Neural cell (in vitro differentiated cells): ENCODE measurements around the gene ERBB4. TPM values are rescaled to one million over a fixed set of nuclear protein-coding genes. Genes with fewer than 3 reads are reported as not detected.

Source experiments
- H2AFZ ChIP-seq: fragments of 200-600, 300-800 bp; sonication (generic), shearing (Covaris generic); 2 replicates; pipeline ENCODE4 v1.6.0; 2014; ENCODE audit warnings: low read depth, mild to moderate bottlenecking, antibody characterized with exemption, low read length, moderate library complexity
- H3F3A ChIP-seq: fragments of 200-600 bp; shearing (Covaris generic); 2 replicates; pipeline ENCODE4 v1.6.1; 2016; ENCODE audit warnings: mild to moderate bottlenecking, moderate library complexity, mixed read lengths, antibody characterized with exemption, low read length; ENCODE audit not compliant: insufficient read depth, poor library complexity, severe bottlenecking
- H3K27ac ChIP-seq: fragments of 200-600, 300-800 bp; sonication (generic), shearing (Covaris generic); 2 replicates; pipeline ENCODE4 v1.5.1; 2014; ENCODE audit warnings: mild to moderate bottlenecking, low read length, moderate library complexity
- H3K27me3 ChIP-seq: fragments of 300-800, 200-600 bp; sonication (generic), shearing (Covaris generic); 2 replicates; pipeline ENCODE4 v1.6.0; 2014; ENCODE audit warnings: mild to moderate bottlenecking, low read depth, low read length, moderate library complexity; ENCODE audit not compliant: insufficient read depth
- H3K36me3 ChIP-seq: fragments of 300-800, 200-600 bp; sonication (generic), shearing (Covaris generic); 2 replicates; pipeline ENCODE4 v1.5.1; 2014; ENCODE audit warnings: mild to moderate bottlenecking, antibody characterized with exemption, low read length, moderate library complexity; ENCODE audit not compliant: insufficient read depth
- H3K4me2 ChIP-seq: fragments of 300-800, 200-600 bp; sonication (generic), shearing (Covaris generic); 2 replicates; pipeline ENCODE4 v1.6.0; 2014; ENCODE audit warnings: mild to moderate bottlenecking, low read length
- H3K4me3 ChIP-seq: fragments of 300-800, 200-600 bp; sonication (generic), shearing (Covaris generic); 2 replicates; pipeline ENCODE4 v1.5.1; 2014; ENCODE audit warnings: mild to moderate bottlenecking, low read length, moderate library complexity
- H3K79me2 ChIP-seq: fragments of 200-600 bp; shearing (Covaris generic); replicated peaks from 2 replicates; pipeline ENCODE4 v1.6.0; 2014; ENCODE audit warnings: mild to moderate bottlenecking, low read length, moderate library complexity; ENCODE audit not compliant: insufficient read depth
- H3K9ac ChIP-seq: fragments of 300-800, 200-600 bp; sonication (generic), shearing (Covaris generic); 2 replicates; pipeline ENCODE4 v1.6.1; 2016; ENCODE audit warnings: mild to moderate bottlenecking, low read length, mixed read lengths
- H3K9me2 ChIP-seq: fragments of 200-600 bp; shearing (Covaris generic); 2 replicates; pipeline ENCODE4 v1.6.1; 2016; ENCODE audit warnings: mild to moderate bottlenecking, low read length, mixed read lengths; ENCODE audit not compliant: insufficient read depth
- H3K9me3 ChIP-seq: fragments of 200-600, 300-800 bp; sonication (generic), shearing (Covaris generic); 2 replicates; pipeline ENCODE4 v1.6.1; 2016; ENCODE audit warnings: mild to moderate bottlenecking, mixed run types, low read length, moderate library complexity, mixed read lengths
- H4K20me1 ChIP-seq: fragments of 200-600 bp; shearing (Covaris generic); 2 replicates; pipeline ENCODE4 v1.6.1; 2016; ENCODE audit warnings: mild to moderate bottlenecking, mixed run types; ENCODE audit not compliant: insufficient read depth
- CTCF ChIP-seq: fragments of 450-650 bp; IDR thresholded peaks from 2 replicates; pipeline ENCODE4 v1.5.1; 2014; ENCODE audit warnings: antibody characterized with exemption, mild to moderate bottlenecking, moderate library complexity; ENCODE audit not compliant: poor library complexity, severe bottlenecking
- EP300 ChIP-seq: fragments of 450-650 bp; conservative IDR thresholded peaks from 2 replicates; pipeline ENCODE4 v1.6.1; 2014; ENCODE audit warnings: antibody characterized with exemption, mild to moderate bottlenecking, moderate library complexity; ENCODE audit not compliant: poor library complexity, severe bottlenecking
- EZH2 ChIP-seq: fragments of 200-600, 300-800 bp; shearing (Covaris generic), sonication (generic); IDR thresholded peaks from 2 replicates; pipeline ENCODE4 v1.6.1; 2014; ENCODE audit warnings: antibody characterized with exemption, low read length, borderline replicate concordance, mild to moderate bottlenecking; ENCODE audit not compliant: insufficient read depth, poor library complexity, severe bottlenecking
- MXI1 ChIP-seq: fragments of 450-650 bp; conservative IDR thresholded peaks from 2 replicates; pipeline ENCODE4 v1.6.1; 2014; ENCODE audit warnings: antibody characterized with exemption, mild to moderate bottlenecking; ENCODE audit not compliant: poor library complexity, severe bottlenecking
- POLR2AphosphoS5 ChIP-seq: IDR thresholded peaks from 2 replicates; pipeline ENCODE4 v1.6.1; 2012
- RAD21 ChIP-seq: fragments of 450-650 bp; conservative IDR thresholded peaks from 2 replicates; pipeline ENCODE4 v1.6.1; 2014; ENCODE audit warnings: antibody characterized with exemption, mild to moderate bottlenecking, moderate library complexity
- REST ChIP-seq: IDR thresholded peaks from 2 replicates; pipeline ENCODE4 v1.6.1; 2012; ENCODE audit warnings: borderline replicate concordance
- SMC3 ChIP-seq: fragments of 450-650 bp; conservative IDR thresholded peaks from 2 replicates; pipeline ENCODE4 v1.6.1; 2014; ENCODE audit warnings: antibody characterized with exemption, mild to moderate bottlenecking, moderate library complexity; ENCODE audit not compliant: poor library complexity
- TAF1 ChIP-seq: IDR thresholded peaks from 2 replicates; pipeline ENCODE4 v1.6.1; 2012; ENCODE audit warnings: low read depth
- polyA plus RNA-seq: library from polyadenylated mRNA; depleted of rRNA; stranded (reverse); fragments of >200 nt; gene quantifications from 2 replicates; pipeline ENCODE4 v1.2.3, GENCODE V29; 2014

Gene ERBB4
- polyA plus RNA-seq, 1 donor from 2014 or later = 0.69 TPM

- H3F3A ChIP-seq = no peaks in the 10 kb centered on the region
- TF ChIP-seq MXI1 (no peak), RAD21 (no peak), EP300 (no peak), POLR2AphosphoS5 (no peak), REST (no peak), EZH2 (no peak), TAF1 (no peak), CTCF (no peak), SMC3 (no peak)
- no peak overlapping the region for H3K9ac ChIP-seq
- H3K9me2 ChIP-seq = no peaks in the 10 kb centered on the region
- H3K36me3 ChIP-seq = no peaks in the 10 kb centered on the region
- no peaks in the 10 kb centered on the region for H4K20me1 ChIP-seq
- H3K27ac ChIP-seq = no peak overlapping the region
- H3K9me3 ChIP-seq = no peaks in the 10 kb centered on the region
- H3K4me3 ChIP-seq = no peak overlapping the region
- H3K79me2 ChIP-seq = no peaks in the 10 kb centered on the region
- no peaks in the 10 kb centered on the region for H3K27me3 ChIP-seq
- H3K4me2 ChIP-seq = no peak overlapping the region
- no peak overlapping the region for H2AFZ ChIP-seq
These were observed 1137.3 kb downstream of the ERBB4 start for GRCh38 chr2:211401328-211401727.

- TF ChIP-seq RAD21 = no peak
- no peak for TF ChIP-seq EP300
- no peak for TF ChIP-seq MXI1
- TF ChIP-seq REST = no peak
- no peak for TF ChIP-seq TAF1
- TF ChIP-seq POLR2AphosphoS5 = no peak
- TF ChIP-seq SMC3 = no peak
- no peaks in the 10 kb centered on the region for H4K20me1 ChIP-seq
- no peaks in the 10 kb centered on the region for H3K27me3 ChIP-seq
- H3K9ac ChIP-seq = no peak overlapping the region
- H3F3A ChIP-seq = no peaks in the 10 kb centered on the region
- no peak overlapping the region for H3K4me3 ChIP-seq
- no peak overlapping the region for H3K27ac ChIP-seq
- H3K4me2 ChIP-seq = no peak overlapping the region
- H3K9me2 ChIP-seq = no peaks in the 10 kb centered on the region
- no peaks in the 10 kb centered on the region for H3K9me3 ChIP-seq
- no peaks in the 10 kb centered on the region for H3K36me3 ChIP-seq
- H3K79me2 ChIP-seq = no peaks in the 10 kb centered on the region
- H2AFZ ChIP-seq = no peak overlapping the region
These were observed 1140.8 kb downstream of the ERBB4 start for GRCh38 chr2:211397764-211398163.
